GM19328 (cell line): Measurements from ENCODE around the gene DERA.
"Not testable (repeated sequence)": the region's sequence is repeated elsewhere in the genome, so short reads cannot be mapped to it uniquely, and the experiment has no call there.

Source experiments
- ATAC-seq: cut with Tn5 transposase; IDR thresholded peaks from one replicate; pipeline ENCODE4 v1.9.1; 2021; ENCODE audit warnings: mild to moderate bottlenecking, moderate library complexity; ENCODE audit not compliant: unreplicated experiment

DERA gene

GRCh38 chr12:15899282-15899870 is 11.8 kb upstream of the DERA start:
- peak; percentile 50 for ATAC-seq

GRCh38 chr12:15904378-15904920 is 6.7 kb upstream of the DERA start:
- ATAC-seq = no peak

- no peak for ATAC-seq
Observed at GRCh38 chr12:15910468-15910863, 666 bp upstream of the DERA start.

GRCh38 chr12:15911931-15912330 is 799 bp downstream of the DERA start:
- not testable (repeated sequence) for ATAC-seq

GRCh38 chr12:15914131-15914530 is 3.0 kb downstream of the DERA start:
- ATAC-seq = not testable (repeated sequence)

- no peak for ATAC-seq
Observed at GRCh38 chr12:15918066-15918465, 6.9 kb downstream of the DERA start.

GRCh38 chr12:15919418-15919817 is 8.3 kb downstream of the DERA start:
- ATAC-seq = no peak

- no peak for ATAC-seq
Observed at GRCh38 chr12:15924956-15925355, 13.8 kb downstream of the DERA start.

GRCh38 chr12:15928346-15928745 is 17.2 kb downstream of the DERA start:
- no peak for ATAC-seq

- no peak for ATAC-seq
Observed at GRCh38 chr12:15928870-15929571, 17.9 kb downstream of the DERA start.

- ATAC-seq = peak; percentile 56
Observed at GRCh38 chr12:15931590-15932053, 20.5 kb downstream of the DERA start.

GRCh38 chr12:15932327-15932726 is 21.2 kb downstream of the DERA start:
- ATAC-seq = no peak

- no peak for ATAC-seq
Observed at GRCh38 chr12:15932971-15933370, 21.8 kb downstream of the DERA start.

- ATAC-seq = no peak
Observed at GRCh38 chr12:15933751-15934150, 22.6 kb downstream of the DERA start.

- ATAC-seq = no peak
Observed at GRCh38 chr12:15936751-15937150, 25.6 kb downstream of the DERA start.

- ATAC-seq = no peak
Observed at GRCh38 chr12:15937902-15938301, 26.8 kb downstream of the DERA start.

GRCh38 chr12:15939111-15939510 is 28.0 kb downstream of the DERA start:
- ATAC-seq = no peak

- ATAC-seq = no peak
Observed at GRCh38 chr12:15942475-15942874, 31.3 kb downstream of the DERA start.

- not testable (repeated sequence) for ATAC-seq
Observed at GRCh38 chr12:15943519-15943918, 32.4 kb downstream of the DERA start.

GRCh38 chr12:15948461-15948860 is 37.3 kb downstream of the DERA start:
- not testable (repeated sequence) for ATAC-seq

GRCh38 chr12:15955281-15955680 is 44.1 kb downstream of the DERA start:
- ATAC-seq = no peak

- no peak for ATAC-seq
Observed at GRCh38 chr12:15956010-15956409, 44.9 kb downstream of the DERA start.
